ENCODE measurements around the gene IFT52.
"Not testable (repeated sequence)": the region's sequence is repeated elsewhere in the genome, so short reads cannot be mapped to it uniquely, and the experiment has no call there.

IFT52 gene

GRCh38 chr20:43567477-43567876 lies 23.3 kb upstream of the IFT52 start:
- no peak for DNase-seq

GRCh38 chr20:43568706-43569105 lies 22.0 kb upstream of the IFT52 start:
- DNase-seq: no peak

- no peak for DNase-seq
Observed at GRCh38 chr20:43569282-43569681, 21.5 kb upstream of the IFT52 start.

- DNase-seq: no peak
Observed at GRCh38 chr20:43570496-43570895, 20.2 kb upstream of the IFT52 start.

- no peak for DNase-seq
Observed at GRCh38 chr20:43571310-43571709, 19.4 kb upstream of the IFT52 start.

GRCh38 chr20:43571771-43572170 lies 19.0 kb upstream of the IFT52 start:
- no peak for DNase-seq

GRCh38 chr20:43572891-43573290 lies 17.8 kb upstream of the IFT52 start:
- no peak for DNase-seq

- DNase-seq: no peak
Observed at GRCh38 chr20:43576108-43576507, 14.6 kb upstream of the IFT52 start.

GRCh38 chr20:43579861-43580793 lies 10.6 kb upstream of the IFT52 start:
- no peak for DNase-seq

GRCh38 chr20:43583133-43583864 lies 7.4 kb upstream of the IFT52 start:
- DNase-seq: no peak

- peak in 11 of 14 donors; percentile 17 to 78 (median 41) for DNase-seq
Observed at GRCh38 chr20:43583982-43584432, 6.7 kb upstream of the IFT52 start.

- DNase-seq: no peak
Observed at GRCh38 chr20:43584448-43585136, 6.1 kb upstream of the IFT52 start.

GRCh38 chr20:43586641-43587040 lies 4.1 kb upstream of the IFT52 start:
- peak in 5 of 14 donors; percentile 5 to 19 (median 12) for DNase-seq

GRCh38 chr20:43588526-43588925 lies 2.2 kb upstream of the IFT52 start:
- DNase-seq: not testable (repeated sequence)

GRCh38 chr20:43590036-43590391 lies 723 bp upstream of the IFT52 start:
- peak in 3 of 14 donors; percentile 51 to 64 (median 62) for DNase-seq

- DNase-seq: not testable (repeated sequence)
Observed at GRCh38 chr20:43601960-43602359, 11.2 kb downstream of the IFT52 start.

GRCh38 chr20:43603124-43603523 lies 12.4 kb downstream of the IFT52 start:
- DNase-seq: no peak

- no peak for DNase-seq
Observed at GRCh38 chr20:43605715-43606114, 15.0 kb downstream of the IFT52 start.

GRCh38 chr20:43607278-43607677 lies 16.5 kb downstream of the IFT52 start:
- DNase-seq: not testable (repeated sequence)

- no peak for DNase-seq
Observed at GRCh38 chr20:43631598-43631997, 40.9 kb downstream of the IFT52 start.

GRCh38 chr20:43636429-43636828 lies 45.7 kb downstream of the IFT52 start:
- DNase-seq: no peak

- no peak for DNase-seq
Observed at GRCh38 chr20:43642548-43642947, 51.8 kb downstream of the IFT52 start.

- DNase-seq: no peak
Observed at GRCh38 chr20:43650997-43651525, 60.3 kb downstream of the IFT52 start.

Data from C1 segment of cervical spinal cord (tissue), 14 donors.